SK-N-SH treated with all-trans-retinoic acid at 6 μM for 48 hours (cell line): ENCODE measurements around the gene CDH4.

ENCODE experiments used
- ATAC-seq: fragments of 200-7000 bp; cut with Tn5 transposase; 3 replicates; pipeline ENCODE4 v1.9.1; 2020; ENCODE audit warnings: mild to moderate bottlenecking, moderate library complexity
- ARNTL ChIP-seq: fragments of 450-650 bp; formaldehyde crosslinking; IDR thresholded peaks from 2 replicates; pipeline ENCODE4 v1.5.0; 2020; ENCODE audit warnings: low read depth, mild to moderate bottlenecking, moderate library complexity, borderline replicate concordance
- BACH2 ChIP-seq: fragments of 250-450 bp; sonication (Bioruptor Pico); IDR thresholded peaks from 2 replicates; pipeline ENCODE4 v1.9.0; 2021; ENCODE audit warnings: mild to moderate bottlenecking, borderline replicate concordance
- CSDC2 ChIP-seq: fragments of 250-450 bp; sonication (Bioruptor Pico); IDR thresholded peaks from 2 replicates; pipeline ENCODE4 v1.5.0; 2020; ENCODE audit warnings: mild to moderate bottlenecking, moderate library complexity
- ESRRG ChIP-seq: fragments of 250-450 bp; sonication (Bioruptor Pico); IDR thresholded peaks from 2 replicates; pipeline ENCODE4 v1.6.1; 2021; ENCODE audit warnings: mild to moderate bottlenecking
- GLIS3 ChIP-seq: fragments of 250-450 bp; sonication (Bioruptor Pico); IDR thresholded peaks from 2 replicates; pipeline ENCODE4 v1.5.0; 2020; ENCODE audit warnings: mild to moderate bottlenecking, moderate library complexity
- ISL1 ChIP-seq: fragments of 250-450 bp; sonication (Bioruptor Pico); IDR thresholded peaks from 2 replicates; pipeline ENCODE4 v2.1.2; 2022; ENCODE audit warnings: mild to moderate bottlenecking, moderate library complexity
- OSR1 ChIP-seq: fragments of 250-450 bp; sonication (Bioruptor Pico); IDR thresholded peaks from 2 replicates; pipeline ENCODE4 v1.8.0; 2022; ENCODE audit warnings: moderate library complexity, mild to moderate bottlenecking, inconsistent platforms
- PATZ1 ChIP-seq: fragments of 250-450 bp; sonication (Bioruptor Pico); IDR thresholded peaks from 2 replicates; pipeline ENCODE4 v1.8.0; 2020; ENCODE audit warnings: mild to moderate bottlenecking, moderate library complexity, borderline replicate concordance
- POU6F1 ChIP-seq: fragments of 250-450 bp; sonication (Bioruptor Pico); IDR thresholded peaks from 2 replicates; pipeline ENCODE4 v1.8.0; 2021; ENCODE audit warnings: low read depth, mild to moderate bottlenecking, moderate library complexity, borderline replicate concordance
- PPARA ChIP-seq: fragments of 250-450 bp; sonication (Bioruptor Pico); IDR thresholded peaks from 2 replicates; pipeline ENCODE4 v1.5.0; 2020; ENCODE audit warnings: mild to moderate bottlenecking, borderline replicate concordance
- RARB ChIP-seq: fragments of 250-450 bp; sonication (Bioruptor Pico); IDR thresholded peaks from 2 replicates; pipeline ENCODE4 v1.8.0; 2021; ENCODE audit warnings: mild to moderate bottlenecking, moderate library complexity
- SNAI2 ChIP-seq: fragments of 250-450 bp; sonication (Bioruptor Pico); IDR thresholded peaks from 2 replicates; pipeline ENCODE4 v1.5.0; 2020; ENCODE audit warnings: mild to moderate bottlenecking, moderate library complexity
- TCF4 ChIP-seq: fragments of 250-450 bp; sonication (Bioruptor Pico); IDR thresholded peaks from 2 replicates; pipeline ENCODE4 v1.8.0; 2021; ENCODE audit warnings: mild to moderate bottlenecking, moderate library complexity, borderline replicate concordance
- TOX ChIP-seq: fragments of 250-450 bp; sonication (Bioruptor Pico); IDR thresholded peaks from 2 replicates; pipeline ENCODE4 v1.8.0; 2021; ENCODE audit warnings: mild to moderate bottlenecking, moderate library complexity, borderline replicate concordance
- TSHZ2 ChIP-seq: fragments of 250-450 bp; sonication (Bioruptor Pico); IDR thresholded peaks from 2 replicates; pipeline ENCODE4 v1.5.0; 2020; ENCODE audit warnings: mild to moderate bottlenecking, moderate library complexity
- ZC3H10 ChIP-seq: fragments of 250-450 bp; sonication (Bioruptor Pico); IDR thresholded peaks from 2 replicates; pipeline ENCODE4 v1.5.1; 2021; ENCODE audit warnings: mild to moderate bottlenecking, moderate library complexity
- ZFP3 ChIP-seq: fragments of 250-450 bp; sonication (Bioruptor Pico); IDR thresholded peaks from 2 replicates; pipeline ENCODE4 v1.5.0; 2020; ENCODE audit warnings: mild to moderate bottlenecking, moderate library complexity
- ZFP30 ChIP-seq: fragments of 450-650 bp; formaldehyde crosslinking; IDR thresholded peaks from 2 replicates; pipeline ENCODE4 v1.5.0; 2022; ENCODE audit warnings: mild to moderate bottlenecking, moderate library complexity
- ZNF70 ChIP-seq: fragments of 450-650 bp; formaldehyde crosslinking; IDR thresholded peaks from 2 replicates; pipeline ENCODE4 v1.5.0; 2020; ENCODE audit warnings: mild to moderate bottlenecking, moderate library complexity
- ZNF8 ChIP-seq: fragments of 450-650 bp; formaldehyde crosslinking; IDR thresholded peaks from 2 replicates; pipeline ENCODE4 v1.5.0; 2020; ENCODE audit warnings: mild to moderate bottlenecking, moderate library complexity

CDH4 gene

GRCh38 chr20:61360940-61361339 lies 108.9 kb downstream of the CDH4 start:
- no peak for ATAC-seq
- TF ChIP-seq CSDC2 (CRISPR knock-in tag): no peak
- TF ChIP-seq ZFP30 (CRISPR knock-in tag): no peak
- no peak for TF ChIP-seq ISL1
- TF ChIP-seq RARB: no peak
- TF ChIP-seq PATZ1: no peak

GRCh38 chr20:61361501-61361900 lies 109.4 kb downstream of the CDH4 start:
- no peak for TF ChIP-seq ZNF70 (CRISPR knock-in tag)
- ATAC-seq: no peak

GRCh38 chr20:61364147-61364546 lies 112.1 kb downstream of the CDH4 start:
- no peak for TF ChIP-seq BACH2 (CRISPR knock-in tag)
- no peak for TF ChIP-seq RARB
- TF ChIP-seq ESRRG (CRISPR knock-in tag): no peak
- TF ChIP-seq OSR1: no peak
- no peak for TF ChIP-seq POU6F1 (CRISPR knock-in tag)
- TF ChIP-seq ZNF8 (CRISPR knock-in tag): no peak
- no peak for TF ChIP-seq ZNF70 (CRISPR knock-in tag)
- no peak for TF ChIP-seq PPARA (CRISPR knock-in tag)
- TF ChIP-seq TCF4: no peak
- TF ChIP-seq TSHZ2 (CRISPR knock-in tag): no peak
- TF ChIP-seq ARNTL (CRISPR knock-in tag): no peak
- no peak for TF ChIP-seq GLIS3 (CRISPR knock-in tag)
- TF ChIP-seq ZFP3 (CRISPR knock-in tag): no peak
- ATAC-seq: no peak

- TF ChIP-seq BACH2 (CRISPR knock-in tag): no peak
- TF ChIP-seq ZNF8 (CRISPR knock-in tag): no peak
- no peak for TF ChIP-seq CSDC2 (CRISPR knock-in tag)
- no peak for TF ChIP-seq SNAI2 (CRISPR knock-in tag)
- no peak for TF ChIP-seq TOX (CRISPR knock-in tag)
- no peak for TF ChIP-seq TCF4
- no peak for TF ChIP-seq ZC3H10 (CRISPR knock-in tag)
- TF ChIP-seq ZFP3 (CRISPR knock-in tag): no peak
- TF ChIP-seq, all 23 proteins: peak for 0
- ATAC-seq: no peak
These were observed 114.9 kb downstream of the CDH4 start for GRCh38 chr20:61366914-61367313.

GRCh38 chr20:61369731-61370520 lies 117.9 kb downstream of the CDH4 start:
- TF ChIP-seq ZNF70 (CRISPR knock-in tag) (no peak), PPARA (CRISPR knock-in tag) (no peak), TCF4 (no peak), ZC3H10 (CRISPR knock-in tag) (no peak), ESRRG (CRISPR knock-in tag) (no peak), SNAI2 (CRISPR knock-in tag) (no peak)
- TF ChIP-seq, all 23 proteins: peak for 0
- no peak for ATAC-seq
